Activated naive CD4-positive, alpha-beta T cell treated with anti-CD3 and anti-CD28 coated beads, Interleukin-2, amount 10 ng/mL, durations not matched to agents 7 days and 5 days (primary cell): ENCODE data around the gene PWWP2B.
A peak's percentile ranks its signal among the peaks of the same experiment; 100 is the strongest.

Experiments used
- CTCF ChIA-PET: fragments of 350-600 bp; sonication (Branson Sonifier 250); formaldehyde crosslinking; loops from one replicate; lab custom pipeline; 2021; ENCODE audit warnings: antibody characterized with exemption; lab: Charles Lee
- DNase-seq: peaks from one replicate; pipeline ENCODE4 v3.0.0-alpha.2; 2020
- H3K27ac Mint-ChIP-seq: one replicate; pipeline ENCODE4 v1.8.0; 2021; ENCODE audit warnings: mild to moderate bottlenecking, moderate library complexity, mixed read lengths
- H3K27me3 Mint-ChIP-seq: one replicate; pipeline ENCODE4 v1.8.0; 2021; ENCODE audit warnings: mild to moderate bottlenecking, mixed read lengths
- H3K36me3 Mint-ChIP-seq: one replicate; pipeline ENCODE4 v1.8.0; 2021; ENCODE audit warnings: mixed read lengths
- H3K4me1 Mint-ChIP-seq: one replicate; pipeline ENCODE4 v1.8.0; 2021; ENCODE audit warnings: mixed read lengths
- H3K4me3 Mint-ChIP-seq: one replicate; pipeline ENCODE4 v1.8.0; 2021; ENCODE audit warnings: mild to moderate bottlenecking, moderate library complexity, mixed read lengths
- H3K9me3 Mint-ChIP-seq: one replicate; pipeline ENCODE4 v1.8.0; 2021; ENCODE audit warnings: mixed read lengths

Gene PWWP2B

DNA sequence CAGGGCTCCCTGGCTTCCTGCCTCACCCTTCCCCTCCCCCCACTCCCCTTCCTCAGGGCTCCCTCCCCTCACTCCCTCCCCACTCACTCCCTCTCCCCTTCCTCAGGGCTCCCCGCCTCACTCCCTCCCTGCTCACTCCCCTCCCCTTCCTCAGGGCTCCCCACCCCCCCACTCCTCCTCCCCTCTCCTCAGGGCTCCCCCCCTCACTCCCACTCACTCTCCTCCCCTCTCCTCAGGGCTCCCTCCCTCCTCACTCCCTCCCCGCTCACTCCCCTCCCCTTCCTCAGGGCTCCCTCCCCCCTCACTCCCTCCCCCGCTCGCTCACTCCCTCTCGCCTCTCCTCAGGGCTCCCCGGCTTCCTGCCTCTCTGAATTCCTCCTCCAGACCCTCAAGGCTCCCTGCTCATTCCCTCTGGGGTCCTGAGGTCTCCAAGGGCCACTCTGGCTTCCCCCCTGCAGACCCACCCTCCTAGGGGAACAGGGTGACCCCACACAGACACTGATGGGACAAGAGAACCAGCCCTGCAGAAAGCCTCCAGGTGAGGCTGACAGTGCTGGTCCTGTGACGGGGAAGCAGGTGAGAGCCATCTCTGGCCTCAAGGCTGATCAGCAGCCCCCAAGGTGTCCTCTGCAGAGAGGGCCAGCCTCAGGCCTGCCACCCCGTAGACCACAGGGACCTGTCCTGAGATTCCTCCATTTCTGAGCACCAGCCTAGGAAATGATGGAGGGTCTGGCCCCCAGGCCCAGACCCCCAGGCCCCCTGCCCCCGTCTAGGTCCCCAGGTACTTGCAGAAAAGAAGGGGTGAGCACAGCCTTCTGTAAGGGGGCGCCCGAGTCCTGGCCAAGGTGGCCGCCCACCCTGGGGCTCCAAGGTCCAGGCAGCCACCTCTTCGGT lies 47.2 kb downstream of the PWWP2B start:
- Mint-ChIP-seq H3K4me3 (peak overlapping the region; percentile 33), H3K27ac (peak overlapping the region; percentile 76), H3K4me1 (peaks cover 45% of the 10 kb centered on the region), H3K9me3 (peaks cover 6% of the 10 kb centered on the region), H3K27me3 (no peaks in the 10 kb centered on the region), H3K36me3 (no peaks in the 10 kb centered on the region)
- peak; percentile 67 for DNase-seq
- CTCF ChIA-PET = interaction anchor here (0.9 to 1.0 kb wide), 2 partner anchors 14 to 213 kb away, joined by 3 read pairs; no protein-coding TSS in a partner anchor

DNA sequence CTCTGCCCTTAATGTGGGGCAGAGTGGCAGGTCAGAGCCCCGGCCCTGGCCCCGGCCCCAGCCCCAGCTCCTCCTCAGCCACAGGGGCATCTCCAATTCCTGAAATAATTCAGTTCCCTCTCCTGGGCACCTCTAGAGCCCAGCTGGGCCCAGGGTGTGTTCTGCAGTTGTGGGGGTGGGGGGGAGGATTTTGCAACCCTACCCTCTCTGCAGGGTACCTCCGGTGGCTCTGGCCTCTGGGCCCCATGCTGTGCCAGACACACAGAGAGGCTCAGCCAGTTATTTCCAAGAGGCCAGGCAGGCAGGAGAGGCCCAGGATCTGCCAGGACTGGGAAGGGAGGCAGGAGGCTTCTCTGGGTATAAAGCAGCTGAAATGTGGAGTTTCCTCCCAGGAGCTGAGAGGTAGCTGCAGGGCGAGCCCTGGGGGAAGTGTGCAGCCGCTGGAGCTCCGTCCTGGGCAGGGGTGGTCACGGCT lies 47.9 kb downstream of the PWWP2B start:
- Mint-ChIP-seq H3K27me3 (no peaks in the 10 kb centered on the region), H3K9me3 (peaks cover 6% of the 10 kb centered on the region), H3K36me3 (no peaks in the 10 kb centered on the region), H3K4me3 (no peak overlapping the region), H3K4me1 (peaks cover 49% of the 10 kb centered on the region), H3K27ac (peak overlapping the region; percentile 76)
- CTCF ChIA-PET = interaction anchor here (2.6 kb wide), 1 partner anchor 47 kb away, joined by 13 read pairs; the partner anchor contains the start of gene PWWP2B
- DNase-seq = no peak

DNA sequence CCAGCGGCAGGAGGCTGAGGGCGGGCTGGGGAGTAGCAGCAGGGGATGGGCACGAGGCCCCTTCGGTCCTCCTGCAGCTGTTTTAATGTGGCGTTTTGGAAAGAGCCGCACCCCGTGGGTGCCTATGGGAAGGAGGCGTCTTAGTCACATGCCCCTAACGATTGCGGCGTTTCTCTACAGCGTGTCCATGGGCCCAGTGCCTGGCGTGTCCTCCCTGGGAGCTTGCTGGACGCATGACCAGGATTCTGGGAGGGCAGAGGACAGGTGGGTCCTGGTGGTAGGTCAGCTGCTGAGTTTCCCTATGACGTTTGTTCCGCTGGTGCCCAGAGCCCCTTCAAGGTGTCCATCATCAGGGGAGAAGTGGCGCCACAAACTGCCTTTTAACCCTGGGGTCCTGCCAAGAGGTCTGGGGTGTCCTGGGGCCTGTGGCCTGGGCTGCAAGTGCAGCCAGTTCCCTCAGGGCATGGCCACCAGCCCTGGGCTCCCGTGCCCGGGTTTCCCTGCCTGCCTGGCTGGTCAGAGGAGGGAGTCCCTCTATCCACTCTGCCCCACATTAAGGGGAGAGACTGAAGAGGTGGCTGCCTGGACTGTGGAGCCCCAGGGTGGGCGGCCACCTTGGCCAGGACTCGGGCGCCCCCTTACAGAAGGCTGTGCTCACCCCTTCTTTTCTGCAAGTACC lies 48.7 kb downstream of the PWWP2B start:
- DNase-seq = no peak
- CTCF ChIA-PET = interaction anchor here (1.5 to 2.6 kb wide), 2 partner anchors 33 to 48 kb away, joined by 5 to 13 read pairs; partner anchors contain the start of gene PWWP2B
- Mint-ChIP-seq H3K9me3 (peaks cover 6% of the 10 kb centered on the region), H3K4me3 (peak overlapping the region; percentile 35), H3K4me1 (peaks cover 52% of the 10 kb centered on the region), H3K27ac (peak overlapping the region; percentile 76), H3K36me3 (no peaks in the 10 kb centered on the region), H3K27me3 (no peaks in the 10 kb centered on the region)

DNA sequence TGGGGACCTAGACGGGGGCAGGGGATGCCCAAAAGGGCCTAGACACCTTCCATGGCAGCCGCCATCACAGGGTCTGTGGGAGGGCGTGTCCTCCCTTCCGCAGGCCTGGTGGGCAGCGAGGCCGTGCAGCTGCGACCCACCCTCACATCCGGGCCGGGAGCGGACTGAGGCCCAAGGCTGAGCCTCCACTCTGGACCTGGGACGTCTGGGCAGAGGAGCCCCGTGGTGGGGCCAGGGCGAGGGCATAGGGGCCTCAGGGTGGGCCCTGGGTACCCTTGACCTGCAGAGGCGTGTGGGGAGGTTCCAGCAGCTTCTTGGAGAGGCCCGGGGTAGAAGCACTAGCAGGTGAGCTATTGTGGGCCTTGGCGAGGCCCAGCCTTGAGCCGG lies 49.2 kb downstream of the PWWP2B start:
- DNase-seq = no peak
- CTCF ChIA-PET = interaction anchor here (1.0 to 2.6 kb wide), 4 partner anchors 34 to 65 kb away, joined by 3 to 13 read pairs (median 6); partner anchors contain the start of gene PWWP2B
- H3K27ac Mint-ChIP-seq = peak overlapping the region; percentile 97
- peak overlapping the region; percentile 72 for H3K4me3 Mint-ChIP-seq
- peaks cover 52% of the 10 kb centered on the region for H3K4me1 Mint-ChIP-seq
- peaks cover 6% of the 10 kb centered on the region for H3K9me3 Mint-ChIP-seq
- H3K27me3 Mint-ChIP-seq = no peaks in the 10 kb centered on the region
- H3K36me3 Mint-ChIP-seq = no peaks in the 10 kb centered on the region

DNA sequence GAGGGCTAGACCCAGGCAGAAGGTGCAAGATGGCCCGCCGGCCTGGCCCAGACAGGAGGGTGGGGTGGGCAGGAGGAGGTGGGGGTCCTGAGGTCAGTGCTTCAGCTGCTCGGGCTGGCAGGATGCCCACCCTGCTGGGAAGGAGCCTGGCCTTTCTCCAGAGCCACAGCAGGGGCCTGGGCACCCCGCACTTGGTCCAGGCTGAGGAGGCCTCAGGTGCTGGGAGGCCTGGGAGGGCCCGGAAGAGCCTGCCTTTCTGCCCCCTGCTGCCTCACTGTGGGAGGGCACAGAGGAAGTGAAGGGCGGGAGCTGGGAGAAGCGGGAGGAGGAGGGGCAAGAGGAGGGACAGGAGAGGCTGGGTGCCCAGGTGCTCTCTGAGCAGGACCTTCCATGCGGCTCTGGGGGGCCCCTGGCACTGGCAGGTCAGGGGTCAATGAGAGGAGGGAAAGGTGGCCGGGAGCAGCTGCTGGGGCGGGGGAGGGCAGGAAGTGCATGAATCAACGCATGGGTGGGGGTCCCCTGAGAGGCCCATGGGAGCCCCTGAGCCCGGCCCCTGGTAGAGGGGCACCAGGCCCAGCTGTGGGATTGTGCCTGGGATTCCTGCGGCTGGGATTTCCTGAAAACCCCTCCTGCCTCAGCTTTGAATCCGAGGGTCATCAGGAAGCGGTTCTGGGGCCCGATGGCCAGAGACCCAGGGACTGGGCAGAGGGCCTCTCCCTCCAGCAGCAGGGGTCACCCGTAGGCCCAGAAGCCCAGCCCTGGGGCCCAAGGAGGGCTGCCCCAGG lies 49.9 kb downstream of the PWWP2B start:
- peak; percentile 89 for DNase-seq
- Mint-ChIP-seq H3K4me1 (peaks cover 56% of the 10 kb centered on the region), H3K27ac (peak overlapping the region; percentile 97), H3K9me3 (peaks cover 3% of the 10 kb centered on the region), H3K36me3 (no peaks in the 10 kb centered on the region), H3K27me3 (no peaks in the 10 kb centered on the region), H3K4me3 (peak overlapping the region; percentile 72)
- CTCF ChIA-PET = interaction anchor here (0.6 to 2.6 kb wide), 10 partner anchors 22 to 85 kb away, joined by 3 to 13 read pairs (median 4); partner anchors contain the start of gene PWWP2B

DNA sequence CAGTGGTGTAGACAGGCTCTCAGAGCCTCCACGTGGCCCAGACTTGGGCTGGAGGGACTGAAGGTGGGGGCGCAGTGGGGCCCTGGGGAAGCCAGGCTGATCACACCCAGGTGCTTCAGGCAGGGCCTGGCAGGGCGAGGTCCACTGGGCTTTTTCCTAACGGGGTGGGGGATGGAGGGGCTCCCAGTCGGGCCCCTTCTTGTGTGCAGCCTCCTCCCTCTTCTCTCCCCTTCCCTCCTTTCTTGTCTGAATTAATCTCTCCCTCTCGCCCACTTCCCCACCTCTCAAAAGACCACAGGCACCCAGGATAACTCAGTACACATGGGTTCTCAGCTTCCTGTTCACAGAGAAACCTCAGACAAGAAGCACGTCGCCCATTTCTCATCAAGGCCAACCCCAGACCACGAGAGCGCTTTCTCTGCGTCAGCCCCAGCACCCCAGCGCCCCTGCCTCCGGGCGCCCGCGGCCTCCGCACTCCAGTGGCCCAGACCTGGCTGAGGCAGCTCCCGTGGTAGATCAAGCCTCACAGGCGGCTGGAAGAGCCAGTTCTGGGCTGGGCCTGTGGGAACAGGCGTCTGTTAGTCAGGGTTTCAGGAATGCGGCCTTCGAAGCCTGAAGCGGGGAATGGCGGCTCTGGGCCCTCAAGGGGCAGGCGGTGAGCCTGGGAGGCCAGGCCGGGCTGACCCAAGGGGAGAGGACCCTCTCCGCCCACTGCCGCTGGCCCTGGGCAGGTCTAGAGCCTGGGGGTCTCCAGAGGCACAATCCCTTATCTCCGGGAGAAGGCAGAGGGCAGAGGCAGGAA lies 50.6 kb downstream of the PWWP2B start:
- peak overlapping the region; percentile 72 for H3K4me3 Mint-ChIP-seq
- no peaks in the 10 kb centered on the region for H3K9me3 Mint-ChIP-seq
- CTCF ChIA-PET = interaction anchor here (0.6 to 2.6 kb wide), 9 partner anchors 35 to 85 kb away, joined by 3 to 13 read pairs (median 4); partner anchors contain the start of gene PWWP2B
- peaks cover 58% of the 10 kb centered on the region for H3K4me1 Mint-ChIP-seq
- no peaks in the 10 kb centered on the region for H3K36me3 Mint-ChIP-seq
- H3K27ac Mint-ChIP-seq = peak overlapping the region; percentile 97
- DNase-seq = peak; percentile 85
- no peaks in the 10 kb centered on the region for H3K27me3 Mint-ChIP-seq

DNA sequence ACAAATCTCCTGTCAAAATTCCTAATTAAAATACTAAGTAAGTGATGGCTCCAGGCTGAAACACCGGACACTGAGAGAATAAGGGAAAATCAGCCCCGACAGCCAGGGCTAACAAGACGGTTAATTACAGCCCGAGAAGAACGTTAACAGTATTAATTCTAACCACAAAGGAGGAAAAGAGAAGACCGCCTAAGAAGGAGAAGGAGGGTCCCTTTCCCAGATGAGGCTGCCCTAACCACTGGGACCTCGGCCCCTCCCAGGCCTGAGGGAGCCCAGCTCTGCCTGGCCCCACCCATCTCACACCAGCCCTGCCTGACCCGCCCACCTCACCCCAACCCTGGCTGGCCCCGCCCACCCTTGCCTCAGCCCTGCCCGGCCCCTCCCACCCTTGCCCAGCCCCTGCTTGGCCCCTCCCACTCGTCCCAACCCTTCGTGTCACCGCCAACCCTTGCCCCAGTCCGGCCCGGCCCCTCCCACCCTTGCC lies 51.3 kb downstream of the PWWP2B start:
- DNase-seq = peak; percentile 71
- H3K27me3 Mint-ChIP-seq = no peaks in the 10 kb centered on the region
- H3K4me1 Mint-ChIP-seq = peaks cover 61% of the 10 kb centered on the region
- CTCF ChIA-PET = interaction anchor here (1.5 kb wide), 1 partner anchor 40 kb away, joined by 3 read pairs; no protein-coding TSS in a partner anchor
- no peaks in the 10 kb centered on the region for H3K36me3 Mint-ChIP-seq
- H3K4me3 Mint-ChIP-seq = no peak overlapping the region
- peak overlapping the region; percentile 97 for H3K27ac Mint-ChIP-seq
- H3K9me3 Mint-ChIP-seq = no peaks in the 10 kb centered on the region

DNA sequence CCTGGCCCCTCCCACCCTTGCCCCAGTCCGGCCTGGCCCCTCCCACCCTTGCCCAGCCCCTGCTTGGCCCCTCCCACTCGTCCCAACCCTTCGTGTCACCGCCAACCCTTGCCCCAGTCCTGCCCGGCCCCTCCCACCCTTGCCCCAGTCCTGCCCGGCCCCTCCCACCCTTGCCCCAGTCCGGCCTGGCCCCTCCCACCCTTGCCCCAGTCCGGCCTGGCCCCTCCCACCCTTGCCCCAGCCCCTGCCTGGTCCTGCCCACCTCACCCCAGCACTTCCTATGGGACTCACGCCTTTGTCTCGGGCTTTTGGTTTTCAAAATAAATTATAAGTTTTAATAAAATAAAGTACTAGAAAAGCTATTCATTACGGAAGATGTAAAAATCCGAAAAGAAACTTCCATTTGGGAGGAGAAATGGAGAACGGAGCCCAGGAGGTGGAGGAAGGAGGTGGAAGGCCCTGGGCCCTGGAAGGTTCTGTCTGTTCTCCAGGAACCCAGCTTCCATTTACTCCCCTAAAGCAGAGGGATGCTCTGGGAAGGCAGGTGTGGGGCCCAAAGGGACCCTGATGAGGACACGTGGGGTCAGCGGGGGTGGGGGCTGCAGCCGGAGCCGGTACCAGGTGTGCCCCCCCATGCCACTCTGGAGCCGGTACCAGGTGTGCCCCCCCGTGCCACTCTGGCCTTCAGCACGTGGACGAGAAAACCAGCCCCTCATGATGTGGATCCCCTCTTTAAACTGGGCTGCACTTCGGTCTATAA lies 52.2 kb downstream of the PWWP2B start:
- peaks cover 58% of the 10 kb centered on the region for H3K4me1 Mint-ChIP-seq
- H3K36me3 Mint-ChIP-seq = no peaks in the 10 kb centered on the region
- H3K4me3 Mint-ChIP-seq = no peak overlapping the region
- peaks cover 8% of the 10 kb centered on the region for H3K27me3 Mint-ChIP-seq
- CTCF ChIA-PET = interaction anchor here (1.1 kb wide), 1 partner anchor 225 kb away, joined by 3 read pairs; no protein-coding TSS in a partner anchor
- H3K9me3 Mint-ChIP-seq = no peaks in the 10 kb centered on the region
- no peak for DNase-seq
- H3K27ac Mint-ChIP-seq = no peak overlapping the region

DNA sequence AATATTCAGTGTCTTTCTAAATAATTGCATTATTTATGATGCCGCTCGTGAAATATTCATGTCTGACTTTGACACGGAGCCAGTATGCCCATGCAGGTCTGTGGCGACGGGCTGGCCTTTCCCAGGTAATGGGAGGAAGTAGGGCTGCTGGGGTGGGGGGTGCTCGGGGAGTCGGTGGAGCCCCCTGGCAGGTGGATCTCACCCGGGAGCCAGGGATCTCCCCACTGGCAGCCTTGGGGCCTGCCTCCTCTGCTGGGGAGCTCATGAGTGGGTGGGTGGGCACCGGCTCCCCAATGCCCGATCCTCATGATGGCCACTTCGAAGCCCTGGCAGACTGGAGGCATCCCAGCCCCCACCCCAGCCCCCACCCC lies 52.8 kb downstream of the PWWP2B start:
- Mint-ChIP-seq H3K36me3 (no peaks in the 10 kb centered on the region), H3K27ac (no peak overlapping the region), H3K4me3 (no peak overlapping the region), H3K9me3 (no peaks in the 10 kb centered on the region), H3K4me1 (peaks cover 52% of the 10 kb centered on the region), H3K27me3 (peaks cover 11% of the 10 kb centered on the region)
- CTCF ChIA-PET = interaction anchor here (1.1 kb wide), 1 partner anchor 226 kb away, joined by 3 read pairs; no protein-coding TSS in a partner anchor
- no peak for DNase-seq

DNA sequence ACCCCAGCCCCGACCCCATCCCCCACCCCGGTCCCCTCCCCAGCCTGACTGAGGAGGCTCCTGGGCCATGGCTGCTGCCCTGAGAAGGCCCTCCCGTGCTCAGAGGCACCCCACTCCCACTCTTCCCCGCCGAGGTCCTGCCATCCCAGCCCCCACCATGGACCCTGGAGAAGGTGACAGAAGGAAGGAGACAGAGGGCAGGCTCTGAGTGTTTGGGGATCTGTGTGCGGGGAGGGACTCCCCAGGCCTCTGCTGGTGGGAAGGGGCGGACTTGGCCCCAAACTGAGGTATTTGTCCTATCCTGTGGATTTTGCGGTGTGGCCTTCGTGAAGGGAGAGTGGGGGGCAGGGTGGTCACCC lies 53.4 kb downstream of the PWWP2B start:
- Mint-ChIP-seq H3K27me3 (peaks cover 17% of the 10 kb centered on the region), H3K4me1 (peaks cover 45% of the 10 kb centered on the region), H3K36me3 (no peaks in the 10 kb centered on the region), H3K4me3 (no peak overlapping the region), H3K9me3 (no peaks in the 10 kb centered on the region), H3K27ac (no peak overlapping the region)
- no peak for DNase-seq
- CTCF ChIA-PET = no interaction called here

DNA sequence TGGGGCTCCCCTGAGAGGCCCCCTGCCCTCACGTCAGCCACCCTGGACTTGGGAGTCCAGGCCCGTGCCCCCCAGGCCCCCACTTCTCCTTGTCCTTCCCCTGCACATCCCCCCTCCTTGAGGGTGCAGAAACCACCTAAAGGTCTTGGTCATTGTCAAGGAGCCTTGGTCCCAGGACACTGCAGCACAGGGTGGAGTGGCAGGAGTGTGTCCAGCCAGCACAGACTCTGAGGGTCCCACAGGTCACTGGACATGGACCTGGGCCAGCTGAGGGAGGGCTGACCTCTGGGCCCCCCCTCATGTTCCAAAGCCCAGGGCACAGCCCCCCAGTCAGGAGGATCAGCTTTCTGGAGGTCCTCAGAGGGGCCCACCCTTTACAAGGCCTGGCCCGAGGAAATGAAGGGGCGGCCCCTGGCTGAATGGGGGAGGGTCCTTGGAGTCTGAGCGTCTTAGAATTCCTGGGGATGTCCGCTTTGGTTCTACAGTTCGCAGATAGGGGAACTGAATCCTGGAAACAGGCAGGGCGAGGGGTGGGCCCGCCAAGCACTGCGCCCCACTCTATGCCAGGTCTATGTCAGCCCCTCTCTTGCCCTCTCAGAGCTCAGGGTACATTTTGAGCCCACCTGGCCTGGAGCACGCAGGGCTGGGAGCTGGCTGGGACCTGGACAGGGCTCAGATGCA lies 54.0 kb downstream of the PWWP2B start:
- no peak overlapping the region for H3K27ac Mint-ChIP-seq
- CTCF ChIA-PET = interaction anchor here (0.9 to 2.2 kb wide), 3 partner anchors 54 to 189 kb away, joined by 3 to 6 read pairs (median 4); partner anchors contain the start of gene PWWP2B
- H3K9me3 Mint-ChIP-seq = no peaks in the 10 kb centered on the region
- H3K27me3 Mint-ChIP-seq = peaks cover 17% of the 10 kb centered on the region
- DNase-seq = no peak
- H3K36me3 Mint-ChIP-seq = no peaks in the 10 kb centered on the region
- no peak overlapping the region for H3K4me3 Mint-ChIP-seq
- H3K4me1 Mint-ChIP-seq = peaks cover 43% of the 10 kb centered on the region
